Fibroblast of the aortic adventitia (primary cell): ENCODE results near the gene LRMDA. TPM values are rescaled to one million over a fixed set of nuclear protein-coding genes. Genes with fewer than 3 reads are reported as not detected.
"Not testable (repeated sequence)": the region's sequence is repeated elsewhere in the genome, so short reads cannot be mapped to it uniquely, and the experiment has no call there.

Experiments
- DNase-seq: peaks from one replicate; pipeline ENCODE4 v3.0.0-alpha.2; 2010; ENCODE audit warnings: low read depth
- H3K4me3 ChIP-seq: 2 replicates; pipeline ENCODE4 v1.5.1; 2011; ENCODE audit warnings: low read depth, mild to moderate bottlenecking, control low read depth, low read length, moderate library complexity
- CTCF ChIP-seq: IDR thresholded peaks from 2 replicates; pipeline ENCODE4 v1.5.1; 2011; ENCODE audit warnings: mild to moderate bottlenecking, low read length, control low read depth, inconsistent platforms; ENCODE audit not compliant: insufficient read depth
- total RNA-seq: library from RNA; depleted of rRNA; stranded (reverse); fragments of >200 nt; gene quantifications from 2 replicates; pipeline ENCODE4 v1.2.3, GENCODE V29; 2012; ENCODE audit warnings: low replicate concordance

LRMDA gene
- total RNA-seq, 1 donor = 6.3 TPM

GRCh38 chr10:75599875-75600648, 168.6 kb downstream of the LRMDA start:
- no peak for TF ChIP-seq CTCF
- H3K4me3 ChIP-seq = no peak overlapping the region
- DNase-seq = no peak

- no peak for TF ChIP-seq CTCF
- DNase-seq = no peak
- H3K4me3 ChIP-seq = no peak overlapping the region
Measured at GRCh38 chr10:75600833-75601232, 169.4 kb downstream of the LRMDA start.

- no peak for TF ChIP-seq CTCF
- H3K4me3 ChIP-seq = no peak overlapping the region
- DNase-seq = no peak
Measured at GRCh38 chr10:75602341-75602740, 170.9 kb downstream of the LRMDA start.

- no peak for DNase-seq
- no peak overlapping the region for H3K4me3 ChIP-seq
- no peak for TF ChIP-seq CTCF
Measured at GRCh38 chr10:75605096-75605495, 173.7 kb downstream of the LRMDA start.

- H3K4me3 ChIP-seq, DNase-seq: not testable (repeated sequence)
Measured at GRCh38 chr10:75605795-75606194, 174.4 kb downstream of the LRMDA start.

GRCh38 chr10:75606203-75606779, 174.9 kb downstream of the LRMDA start:
- H3K4me3 ChIP-seq = no peak overlapping the region
- DNase-seq = no peak
- no peak for TF ChIP-seq CTCF

GRCh38 chr10:75607576-75607975, 176.2 kb downstream of the LRMDA start:
- no peak for DNase-seq
- no peak overlapping the region for H3K4me3 ChIP-seq
- no peak for TF ChIP-seq CTCF
